ENCODE results near the gene KCNJ12. TPM values are rescaled to one million over a fixed set of nuclear protein-coding genes. Genes with fewer than 3 reads are reported as not detected.

KCNJ12 gene
- total RNA-seq, 2 experiments from 2014 or later = 0.11 TPM; not detected in 1

- Histone ChIP-seq H3K9me3 (ENCODE audit: control insufficient read depth in 1 of 2, insufficient read depth in 1 of 2, low read length in 2 of 2) (no peaks in the 10 kb centered on the region), H3K4me3 (ENCODE audit: low read length) (no peak overlapping the region), H3K27ac (ENCODE audit: low read depth in 1 of 2, low read length in 2 of 2) (no peak overlapping the region), H3K27me3 (ENCODE audit: control insufficient read depth in 1 of 2, insufficient read depth in 2 of 2, low read length in 2 of 2) (no peaks in the 10 kb centered on the region), H3K4me1 (ENCODE audit: insufficient read depth, low read length) (no peaks in the 10 kb centered on the region), H3K36me3 (ENCODE audit: insufficient read depth, low read length) (no peaks in the 10 kb centered on the region)
- ATAC-seq (ENCODE audit: poor library complexity) = no peak
- intact Hi-C loops (cut with DNase I, micrococcal nuclease) = no loop called here
- ChIA-PET CTCF (no interaction called here), POLR2A (no interaction called here)
- DNase-seq = no peak
- H3K4me3 Mint-ChIP-seq = no peak overlapping the region
- H3K36me3 Mint-ChIP-seq (ENCODE audit: low read depth) = no peaks in the 10 kb centered on the region
- H3K27ac Mint-ChIP-seq = no peak overlapping the region
- no peaks in the 10 kb centered on the region for H3K4me1 Mint-ChIP-seq (ENCODE audit: low read depth)
- TF ChIP-seq CTCF (IDR thresholded peaks at IDR 0.05) = no peak
- H3K27me3 Mint-ChIP-seq = no peaks in the 10 kb centered on the region
- no peaks in the 10 kb centered on the region for H3K9me3 Mint-ChIP-seq
Measured at GRCh38 chr17:21361020-21361809, 14.9 kb upstream of the KCNJ12 start.

- ChIA-PET CTCF (no interaction called here), POLR2A (no interaction called here)
- Mint-ChIP-seq H3K27ac (no peak overlapping the region), H3K9me3 (no peaks in the 10 kb centered on the region), H3K4me1 (ENCODE audit: low read depth) (no peaks in the 10 kb centered on the region), H3K36me3 (ENCODE audit: low read depth) (no peaks in the 10 kb centered on the region), H3K4me3 (no peak overlapping the region), H3K27me3 (no peaks in the 10 kb centered on the region)
- no peak overlapping the region for H3K27ac ChIP-seq (ENCODE audit: low read depth in 1 of 2, low read length in 2 of 2)
- H3K4me1 ChIP-seq (ENCODE audit: insufficient read depth, low read length) = no peaks in the 10 kb centered on the region
- H3K27me3 ChIP-seq (ENCODE audit: control insufficient read depth in 1 of 2, insufficient read depth in 2 of 2, low read length in 2 of 2) = no peaks in the 10 kb centered on the region
- DNase-seq (no peak), ATAC-seq (ENCODE audit: poor library complexity) (no peak)
- no peak overlapping the region for H3K4me3 ChIP-seq (ENCODE audit: low read length)
- intact Hi-C loops (cut with DNase I, micrococcal nuclease) = no loop called here
- no peak for TF ChIP-seq CTCF (IDR thresholded peaks at IDR 0.05)
- no peaks in the 10 kb centered on the region for H3K9me3 ChIP-seq (ENCODE audit: control insufficient read depth in 1 of 2, insufficient read depth in 1 of 2, low read length in 2 of 2)
- H3K36me3 ChIP-seq (ENCODE audit: insufficient read depth, low read length) = no peaks in the 10 kb centered on the region
Measured at GRCh38 chr17:21362331-21362931, 13.7 kb upstream of the KCNJ12 start.

- Mint-ChIP-seq H3K27ac (no peak overlapping the region), H3K4me3 (no peak overlapping the region), H3K4me1 (ENCODE audit: low read depth) (no peaks in the 10 kb centered on the region), H3K27me3 (no peaks in the 10 kb centered on the region), H3K36me3 (ENCODE audit: low read depth) (no peaks in the 10 kb centered on the region), H3K9me3 (no peaks in the 10 kb centered on the region)
- intact Hi-C loops (cut with DNase I, micrococcal nuclease) = no loop called here
- H3K4me3 ChIP-seq (ENCODE audit: low read length) = no peak overlapping the region
- H3K27ac ChIP-seq (ENCODE audit: low read depth in 1 of 2, low read length in 2 of 2) = no peak overlapping the region
- CTCF ChIA-PET = interaction anchor here (0.7 to 1.0 kb wide), 2 partner anchors 9 to 84 kb away, joined by 3 read pairs; no protein-coding TSS in a partner anchor
- DNase-seq = no peak
- POLR2A ChIA-PET = no interaction called here
- H3K36me3 ChIP-seq (ENCODE audit: insufficient read depth, low read length) = no peaks in the 10 kb centered on the region
- TF ChIP-seq CTCF (IDR thresholded peaks at IDR 0.05) = no peak
- no peaks in the 10 kb centered on the region for H3K4me1 ChIP-seq (ENCODE audit: insufficient read depth, low read length)
- no peaks in the 10 kb centered on the region for H3K27me3 ChIP-seq (ENCODE audit: control insufficient read depth in 1 of 2, insufficient read depth in 2 of 2, low read length in 2 of 2)
- H3K9me3 ChIP-seq (ENCODE audit: control insufficient read depth in 1 of 2, insufficient read depth in 1 of 2, low read length in 2 of 2) = no peaks in the 10 kb centered on the region
- no peak for ATAC-seq (ENCODE audit: poor library complexity)
Measured at GRCh38 chr17:21363776-21364642, 12.1 kb upstream of the KCNJ12 start.
